ENCODE results near the gene A3GALT2. TPM values are rescaled to one million over a fixed set of nuclear protein-coding genes. Genes with fewer than 3 reads are reported as not detected.
A peak's percentile ranks its signal among the peaks of the same experiment; 100 is the strongest.

The A3GALT2 gene
- total RNA-seq, 1 experiment from 2014 or later, result not detected

DNA sequence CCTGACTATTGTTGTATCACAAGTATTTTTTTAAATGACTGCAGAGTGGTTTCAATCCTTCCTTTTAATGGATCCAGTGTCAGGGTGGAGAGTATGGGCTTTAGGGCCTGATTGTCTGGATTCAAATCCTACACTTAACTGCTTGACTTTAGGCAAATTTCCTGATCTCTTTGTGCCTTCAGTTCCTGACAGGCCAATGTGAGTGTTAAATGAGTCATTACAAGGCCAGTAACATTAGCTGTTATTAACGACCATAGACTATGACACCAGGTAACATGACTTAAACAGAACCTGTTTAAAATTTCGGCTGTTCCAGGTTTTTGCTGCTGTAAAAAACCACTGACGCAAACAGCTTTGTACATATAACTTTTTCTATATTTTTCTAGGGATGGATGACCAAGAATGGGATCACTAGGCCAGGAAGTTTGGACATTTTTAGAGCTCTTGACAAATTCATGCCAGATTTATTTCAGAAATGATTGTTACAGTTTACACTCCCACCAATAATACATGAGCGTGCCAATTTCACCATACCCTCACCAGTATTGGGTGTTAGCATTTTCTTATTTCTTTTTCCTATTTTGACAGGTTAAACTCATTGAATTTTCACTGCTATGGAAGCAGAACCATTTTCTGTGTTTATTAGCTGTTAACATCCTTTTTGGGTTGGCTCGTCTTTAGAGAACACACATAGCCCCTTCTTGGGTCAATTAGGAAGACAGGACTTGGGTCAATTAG, 53.3 kb downstream of the A3GALT2 start:
- no peak overlapping the region for H2AFZ ChIP-seq (ENCODE audit: low read length)
- H3K79me1 ChIP-seq (ENCODE audit: insufficient read depth, low read depth, low read length, poor library complexity, severe bottlenecking), result no peaks in the 10 kb centered on the region
- no peak overlapping the region for H4K5ac ChIP-seq (ENCODE audit: insufficient read length, low read depth, low read length)
- H3K9ac ChIP-seq (ENCODE audit: extremely low read depth, insufficient read length, low read length), result no peak overlapping the region
- no peak overlapping the region for H3K18ac ChIP-seq (ENCODE audit: insufficient read length, low read depth, low read length)
- H2BK120ac ChIP-seq (ENCODE audit: low read depth, low read length, poor library complexity, severe bottlenecking), result no peak overlapping the region
- no peaks in the 10 kb centered on the region; the same call in 1 of the 2 replicates for H3K79me2 ChIP-seq (ENCODE audit: insufficient read depth, low read length)
- no peak overlapping the region for H3K27ac ChIP-seq (ENCODE audit: insufficient read length, low read depth, low read length)
- H4K20me1 ChIP-seq (ENCODE audit: control insufficient read depth, insufficient read depth, insufficient read length), result no peaks in the 10 kb centered on the region
- no peaks in the 10 kb centered on the region for H3K23me2 ChIP-seq (ENCODE audit: insufficient read length, low read depth, low read length, poor library complexity, severe bottlenecking)
- H3T11ph ChIP-seq (ENCODE audit: low read length), result no peak overlapping the region
- H2AK5ac ChIP-seq (ENCODE audit: insufficient read length, low read length), result no peak overlapping the region
- no peak for TF ChIP-seq CTCF (conservative IDR thresholded peaks at IDR 0.05)
- H3K4me2 ChIP-seq (ENCODE audit: insufficient read depth, insufficient read length, low read length), result no peak overlapping the region
- Mint-ChIP-seq H3K36me3 (ENCODE audit: insufficient read depth in 1 of 3, low read depth in 3 of 3) (peaks cover 3 to 24% (median 7%) of the 10 kb centered on the region in 3 experiments), H3K4me3 (no peak overlapping the region), H3K27me3 (ENCODE audit: low read depth) (no peaks in the 10 kb centered on the region), H3K27ac (0 out of 7 replicates have a peak overlapping the region, but pooled peaks of 1 of the 3 experiments have one; percentile 5), H3K4me1 (peaks cover 16 to 30% of the 10 kb centered on the region in 2 experiments), H3K9me3 (no peaks in the 10 kb centered on the region)
- no peak overlapping the region for H2BK20ac ChIP-seq (ENCODE audit: low read depth, low read length, poor library complexity, severe bottlenecking)
- H3K27me3 ChIP-seq (ENCODE audit: insufficient read depth, low read length), result no peaks in the 10 kb centered on the region
- H3K14ac ChIP-seq (ENCODE audit: insufficient read depth, low read length), result no peak overlapping the region
- no peak overlapping the region for H3K4ac ChIP-seq (ENCODE audit: low read depth, low read length)
- no peak for DNase-seq
- no CpG with 5 or more reads among the region's 5 CpGs for WGBS (ENCODE audit: extremely low coverage, insufficient read length, low lambda C conversion rate)
- no peak overlapping the region for H2BK12ac ChIP-seq (ENCODE audit: insufficient read length, low read depth, low read length)
- H4K91ac ChIP-seq (ENCODE audit: insufficient read length, low read depth, low read length), result no peak overlapping the region
- H3K23ac ChIP-seq (ENCODE audit: insufficient read length, low read depth, low read length), result no peak overlapping the region
- H3K56ac ChIP-seq (ENCODE audit: insufficient read length, low read depth, low read length), result no peak overlapping the region
- H3K9me3 ChIP-seq (ENCODE audit: control insufficient read depth, low read depth, low read length), result no peaks in the 10 kb centered on the region
- H4K8ac ChIP-seq (replicated peaks; ENCODE audit: insufficient read length, low read depth, low read length), result no peak overlapping the region
- H2BK15ac ChIP-seq (ENCODE audit: low read depth, low read length), result no peak overlapping the region
- H2BK5ac ChIP-seq (ENCODE audit: insufficient read length, low read length), result no peak overlapping the region
- no peaks in the 10 kb centered on the region; the same call in 1 of the 2 replicates for H3K4me1 ChIP-seq (ENCODE audit: insufficient read depth, low read length)

Data from H9 (cell line).